ENCODE data around the gene LGALS7.
"Not testable (repeated sequence)": the region's sequence is repeated elsewhere in the genome, so short reads cannot be mapped to it uniquely, and the experiment has no call there.

The LGALS7 gene

GRCh38 chr19:38774181-38774950, 1.0 kb upstream of the LGALS7 start:
- no peak for DNase-seq (ENCODE audit: low read depth, low spot score)

DNA sequence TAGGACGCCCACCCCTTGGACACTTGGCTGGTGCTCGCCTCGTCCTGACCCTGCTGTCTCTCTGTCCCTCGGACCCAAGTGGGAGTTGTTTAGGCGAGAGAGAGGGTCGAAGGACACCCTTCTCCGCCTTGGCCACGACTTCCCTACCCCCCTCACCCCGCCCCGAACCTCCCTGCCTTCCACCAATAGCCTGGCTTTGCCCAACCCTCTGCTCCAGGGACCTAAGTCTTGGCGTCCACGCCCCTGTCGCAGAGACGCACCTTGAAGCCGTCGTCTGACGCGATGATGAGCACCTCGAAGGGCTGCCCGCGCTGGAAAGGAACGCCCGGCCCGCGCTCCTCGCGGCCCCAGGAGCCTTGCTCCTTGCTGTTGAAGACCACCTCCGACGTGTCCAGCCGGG, 1.7 kb downstream of the LGALS7 start:
- DNase-seq (ENCODE audit: low read depth, low spot score): not testable (repeated sequence)

DNA sequence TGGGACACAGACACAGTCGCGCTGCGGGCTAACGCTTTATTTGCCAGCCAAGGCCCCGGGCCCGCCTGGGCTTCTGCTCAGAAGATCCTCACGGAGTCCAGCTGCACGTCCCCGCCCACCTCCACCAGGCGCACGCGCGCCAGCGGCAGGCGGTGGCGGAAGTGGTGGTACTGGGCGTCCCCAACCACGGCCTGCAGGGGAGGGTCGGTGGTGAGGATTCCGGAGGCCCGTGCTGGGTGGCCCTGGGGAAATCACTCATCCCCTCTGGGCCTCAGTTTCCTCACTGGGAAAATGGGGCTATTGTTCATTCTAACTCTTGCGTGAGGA, 2.4 kb downstream of the LGALS7 start:
- not testable (repeated sequence) for DNase-seq (ENCODE audit: low read depth, low spot score)

GRCh38 chr19:38770228-38770948, 2.9 kb downstream of the LGALS7 start:
- not testable (repeated sequence) for DNase-seq (ENCODE audit: low read depth, low spot score)

DNA sequence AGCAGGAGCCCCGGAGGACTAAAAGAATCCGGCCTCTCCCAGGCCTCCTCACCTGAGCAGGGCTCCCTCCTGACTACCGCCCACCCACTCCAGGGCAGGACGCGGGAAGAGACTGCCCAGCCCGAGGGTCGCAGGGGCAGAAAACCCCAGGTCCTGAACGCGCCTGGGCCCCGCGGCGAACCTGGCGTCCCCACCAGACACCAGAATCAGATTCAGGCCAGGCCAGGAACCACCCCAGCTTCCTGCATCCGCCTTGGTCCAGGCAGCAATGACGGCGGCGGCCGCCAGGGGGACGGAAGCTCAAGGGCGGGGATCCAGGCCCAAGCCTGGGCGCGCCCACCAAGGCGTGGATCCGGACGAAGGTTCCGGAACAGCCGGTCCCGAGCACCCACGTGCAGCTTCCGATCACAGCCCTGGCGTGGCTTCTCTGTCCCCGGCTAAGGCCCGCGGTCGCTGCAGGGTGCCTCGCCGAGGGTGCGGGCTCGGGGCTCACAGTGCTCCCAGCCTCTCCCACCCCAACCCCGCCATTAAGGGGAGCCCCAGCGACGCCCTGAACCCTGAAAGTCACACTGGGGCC, 3.6 kb downstream of the LGALS7 start:
- DNase-seq (ENCODE audit: low read depth, low spot score): peak; percentile 45

DNA sequence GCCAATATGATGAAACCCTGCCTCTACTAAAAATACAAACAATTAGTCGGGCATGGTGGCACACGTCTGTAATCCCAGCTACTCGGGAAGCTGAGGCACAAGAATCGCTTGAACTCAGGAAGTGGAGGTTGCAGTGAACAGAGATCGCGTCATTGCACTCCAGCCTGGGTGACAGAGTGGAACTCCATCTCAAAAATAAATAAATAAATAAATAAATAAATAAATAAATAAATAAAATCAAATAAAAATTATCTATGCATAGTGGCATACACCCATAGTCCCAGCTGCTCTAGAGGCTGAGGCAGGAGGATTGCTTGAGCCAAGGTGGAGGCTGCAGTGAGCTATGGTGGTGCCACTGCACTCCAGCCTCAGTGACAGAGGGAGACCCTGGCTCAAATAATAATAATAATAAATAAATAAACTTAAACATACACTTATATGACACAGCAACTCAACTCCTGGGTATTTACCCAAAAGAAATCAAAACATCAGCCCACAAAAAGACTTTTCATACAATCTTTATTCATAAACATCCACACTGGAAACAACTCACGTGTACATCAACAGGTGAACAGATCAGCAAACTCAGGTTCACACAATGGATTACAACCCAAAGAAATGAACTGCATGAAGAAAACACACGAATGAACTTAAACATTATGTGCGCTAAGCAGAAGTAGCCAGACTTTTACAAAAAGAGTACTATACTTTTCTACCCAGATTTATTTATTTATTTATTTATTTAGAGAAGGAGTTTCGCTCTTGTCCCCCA, 6.9 kb downstream of the LGALS7 start:
- DNase-seq (ENCODE audit: low read depth, low spot score): no peak

DNA sequence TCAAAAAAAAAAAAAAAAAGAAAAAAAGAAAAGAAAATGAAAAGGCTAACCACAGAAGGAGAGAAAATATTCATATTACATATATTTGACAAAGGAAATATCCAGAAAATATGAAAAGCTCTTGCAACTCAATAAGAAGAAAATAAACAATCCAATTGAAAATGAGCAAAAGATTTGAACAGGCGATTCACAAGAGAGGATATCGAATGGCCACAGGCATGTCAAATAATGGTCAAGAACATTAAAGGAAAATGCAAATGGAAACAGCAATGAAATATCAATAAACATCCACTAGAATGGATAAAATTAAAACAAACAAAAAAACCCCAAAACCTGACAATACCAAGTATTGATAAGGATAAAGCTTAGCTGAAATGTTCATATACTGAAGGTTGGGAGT, 8.1 kb downstream of the LGALS7 start:
- DNase-seq (ENCODE audit: low read depth, low spot score): no peak

GRCh38 chr19:38763795-38764220, 9.5 kb downstream of the LGALS7 start:
- no peak for DNase-seq (ENCODE audit: low read depth, low spot score)

DNA sequence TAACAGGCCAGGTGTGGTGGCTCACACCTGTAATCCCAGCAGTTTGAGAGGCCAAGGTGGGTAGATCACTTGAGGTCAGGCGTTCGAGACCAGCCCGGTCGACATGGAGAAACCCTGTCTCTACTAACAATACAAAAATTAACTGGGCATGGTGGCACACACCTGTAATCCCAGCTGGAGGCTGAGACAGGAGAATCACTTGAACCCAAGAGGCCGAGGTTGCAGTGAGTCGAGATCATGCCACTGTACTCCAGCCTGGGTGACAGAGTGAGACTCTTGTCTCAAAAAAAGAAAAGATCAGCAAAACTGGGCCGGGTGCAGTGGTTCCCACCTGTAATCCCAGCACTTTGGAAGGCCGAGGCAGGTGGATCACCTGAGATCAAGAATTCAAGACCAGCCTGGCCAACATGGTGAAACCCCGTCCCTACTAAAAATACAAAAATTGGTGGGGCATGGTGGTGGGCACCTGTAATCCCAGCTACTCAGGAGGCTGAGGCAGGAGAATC, 11.4 kb downstream of the LGALS7 start:
- not testable (repeated sequence) for DNase-seq (ENCODE audit: low read depth, low spot score)

GRCh38 chr19:38760805-38761517, 12.4 kb downstream of the LGALS7 start:
- DNase-seq (ENCODE audit: low read depth, low spot score): not testable (repeated sequence)

GRCh38 chr19:38759590-38760003, 13.7 kb downstream of the LGALS7 start:
- no peak for DNase-seq (ENCODE audit: low read depth, low spot score)

DNA sequence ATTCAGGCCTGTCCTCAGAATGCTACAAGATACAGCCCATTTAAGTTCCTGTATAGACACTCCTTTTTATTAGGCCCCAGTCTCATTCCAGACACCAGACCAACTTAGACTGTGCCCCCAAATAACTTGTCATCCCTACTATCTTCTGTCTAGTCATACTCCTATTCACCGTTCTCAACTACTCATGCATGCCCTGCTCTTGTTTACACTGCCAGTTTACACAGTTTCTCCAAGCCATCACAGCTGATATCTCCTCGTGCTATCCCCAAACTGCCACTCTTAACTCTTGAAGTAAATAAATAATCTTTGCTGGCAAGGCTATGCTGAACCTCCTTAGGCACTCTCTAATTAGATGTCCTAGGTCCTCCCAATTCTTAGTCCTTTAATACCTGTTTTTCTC, 19.1 kb downstream of the LGALS7 start:
- DNase-seq (ENCODE audit: low read depth, low spot score): not testable (repeated sequence)

- not testable (repeated sequence) for DNase-seq (ENCODE audit: low read depth, low spot score)
Observed at GRCh38 chr19:38753783-38754182, 19.5 kb downstream of the LGALS7 start.

GRCh38 chr19:38745316-38745715, 28.0 kb downstream of the LGALS7 start:
- no peak for DNase-seq (ENCODE audit: low read depth, low spot score)

- no peak for DNase-seq (ENCODE audit: low read depth, low spot score)
Observed at GRCh38 chr19:38744874-38745273, 28.4 kb downstream of the LGALS7 start.

DNA sequence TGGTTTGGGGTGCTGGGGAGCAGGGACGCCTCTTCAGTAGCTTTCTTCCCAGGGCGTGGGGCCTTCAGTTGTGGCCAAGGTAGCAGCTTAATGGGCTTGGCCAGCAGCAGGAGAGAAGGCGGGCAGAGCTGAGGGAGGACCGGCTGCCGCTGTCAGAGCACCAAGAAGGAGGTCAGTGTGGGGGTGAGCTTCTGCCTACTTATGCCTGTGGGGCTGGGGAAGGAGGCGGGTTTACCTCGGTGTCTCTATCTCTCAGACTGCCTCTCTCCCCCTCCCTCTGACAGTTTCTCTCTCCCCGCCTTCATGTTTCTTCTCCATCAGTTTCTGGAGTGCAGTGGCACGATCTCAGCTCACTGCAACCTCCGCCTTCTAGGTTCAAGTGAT, 29.0 kb downstream of the LGALS7 start, which contains the start of gene CAPN12:
Gene CAPN12, minus strand, starts transcription at position 177 of the 384 bp plus-strand sequence. CDS start 309 bp downstream, outside the sequence.
- DNase-seq (ENCODE audit: low read depth, low spot score): no peak

DNA sequence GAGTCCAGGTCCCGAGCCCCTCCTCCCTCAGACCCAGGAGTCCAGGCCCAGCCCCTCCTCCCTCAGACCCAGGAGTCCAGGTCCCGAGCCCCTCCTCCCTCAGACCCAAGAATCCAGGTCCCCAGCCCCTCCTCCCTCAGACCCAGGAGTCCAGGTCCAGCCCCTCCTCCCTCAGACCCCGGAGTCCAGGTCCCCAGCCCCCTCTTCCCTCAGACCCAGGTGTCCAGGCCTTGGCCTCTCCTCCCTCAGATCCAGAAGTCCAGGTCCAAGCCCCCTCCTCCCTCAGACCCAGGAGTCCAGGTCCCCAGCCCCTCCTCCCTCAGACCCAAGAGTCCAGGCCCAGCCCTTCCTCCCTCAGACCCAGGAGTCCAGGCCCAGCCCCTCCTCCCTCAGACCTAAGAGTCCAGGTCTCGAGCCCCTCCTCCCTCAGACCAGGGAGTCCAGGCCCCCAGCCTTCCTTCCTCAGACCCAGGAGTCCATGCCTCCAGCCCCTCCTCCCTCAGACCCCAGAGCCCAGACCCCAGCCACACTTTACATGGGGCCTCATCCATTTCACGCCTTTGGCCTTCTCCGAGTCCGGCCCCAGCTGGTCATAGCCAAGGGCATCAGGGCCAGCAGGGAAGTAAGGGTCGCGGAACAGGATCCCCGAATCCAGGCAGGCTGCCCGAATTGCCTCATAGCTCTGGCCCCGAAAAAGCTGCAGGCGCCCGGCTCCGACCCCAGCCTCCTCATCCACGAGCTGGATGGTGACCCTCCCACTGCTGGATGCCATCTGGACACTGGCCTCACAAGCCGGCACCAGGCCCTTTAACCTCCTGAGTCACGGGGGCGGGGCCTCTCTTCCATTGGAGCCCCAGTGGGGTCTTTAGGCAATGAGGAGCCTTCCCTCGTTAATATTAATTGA, 29.7 kb downstream of the LGALS7 start:
- DNase-seq (ENCODE audit: low read depth, low spot score): no peak

GRCh38 chr19:38742906-38743305, 30.4 kb downstream of the LGALS7 start:
- DNase-seq (ENCODE audit: low read depth, low spot score): no peak

- no peak for DNase-seq (ENCODE audit: low read depth, low spot score)
Observed at GRCh38 chr19:38742296-38742695, 31.0 kb downstream of the LGALS7 start.

DNA sequence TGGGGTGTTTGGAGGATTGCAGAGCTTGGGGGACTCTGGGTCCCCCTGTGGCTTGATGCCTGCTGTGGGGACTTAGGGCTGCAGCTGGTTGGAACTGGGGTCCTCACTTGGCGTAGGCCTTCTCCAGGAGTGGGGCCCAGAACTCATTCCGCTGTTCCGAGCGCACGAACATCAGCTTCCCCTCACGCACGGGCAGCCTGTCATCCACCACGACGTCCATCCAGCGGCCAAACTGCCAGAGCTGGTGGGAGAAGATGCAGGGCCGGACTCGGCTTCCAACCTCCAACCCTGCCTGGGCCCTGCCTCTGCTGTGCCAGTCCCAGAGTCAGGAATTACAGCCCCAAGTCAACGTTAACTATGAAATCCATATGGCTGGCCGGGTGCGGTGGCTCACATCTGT, 31.6 kb downstream of the LGALS7 start:
- no peak for DNase-seq (ENCODE audit: low read depth, low spot score)

Measured in smooth muscle cell of the brain vasculature (primary cell).